Cardiac muscle cell (in vitro differentiated cells and primary cell): Measurements from ENCODE around the gene ARHGAP44. TPM values are rescaled to one million over a fixed set of nuclear protein-coding genes. Genes with fewer than 3 reads are reported as not detected.

Experiments used
- DNase-seq, 2 donors: peaks; one replicate each; pipeline versions ENCODE4 v3.0.0 to v3.0.0-alpha.2; 2010 to 2017; ENCODE audit warnings: low read depth in 1 of 2, low spot score in 1 of 2
- H3K27ac ChIP-seq: fragments of 200-600 bp; sonication (generic); 2 replicates; pipeline ENCODE4 v1.5.1; 2016
- H3K27me3 ChIP-seq: fragments of 200-600 bp; sonication (generic); 2 replicates; pipeline ENCODE4 v1.6.0; 2016; ENCODE audit warnings: control low read depth
- H3K36me3 ChIP-seq: fragments of 200-600 bp; sonication (generic); 2 replicates; pipeline ENCODE4 v1.5.1; 2016; ENCODE audit warnings: control low read depth
- H3K4me1 ChIP-seq: fragments of 200-600 bp; sonication (generic); 2 replicates; pipeline ENCODE4 v1.8.1; 2017; ENCODE audit warnings: low read depth, mild to moderate bottlenecking, mixed run types
- H3K4me3 ChIP-seq: fragments of 200-600 bp; sonication (generic); 2 replicates; pipeline ENCODE4 v1.5.1; 2016; ENCODE audit warnings: mild to moderate bottlenecking
- H3K9me3 ChIP-seq: fragments of 200-600 bp; sonication (generic); 2 replicates; pipeline ENCODE4 v1.5.1; 2017; ENCODE audit warnings: low read depth, mild to moderate bottlenecking, control low read depth
- CTCF ChIP-seq: IDR thresholded peaks from 2 replicates; pipeline ENCODE4 v1.5.1; 2012; ENCODE audit warnings: low read depth, mild to moderate bottlenecking, low read length
- polyA plus RNA-seq: library from polyadenylated mRNA; unstranded; fragments of >200 nt; fragmentation: Nextera tagmentation; extraction: Ambion mirVana; gene quantifications from 2 replicates; pipeline ENCODE4 v1.2.1, GENCODE V29; 2016
- total RNA-seq: library from RNA; depleted of rRNA; stranded (reverse); fragments of >200 nt; gene quantifications from 2 replicates; pipeline ENCODE4 v1.2.3, GENCODE V29; 2016

Gene ARHGAP44
- total and polyA plus RNA-seq, 2 experiments from 2014 or later: 10.2 to 13.5 TPM

- no peaks in the 10 kb centered on the region for H3K36me3 ChIP-seq
- TF ChIP-seq CTCF: no peak
- H3K9me3 ChIP-seq: no peaks in the 10 kb centered on the region
- no peak overlapping the region for H3K27ac ChIP-seq
- H3K4me3 ChIP-seq: no peak overlapping the region
- H3K4me1 ChIP-seq: no peaks in the 10 kb centered on the region
- H3K27me3 ChIP-seq: no peaks in the 10 kb centered on the region
- DNase-seq: no peak
These were observed 16.1 kb upstream of the ARHGAP44 start for GRCh38 chr17:12773153-12773552.

GRCh38 chr17:12789075-12789480, 220 bp upstream of the ARHGAP44 start:
- H3K36me3 ChIP-seq: no peaks in the 10 kb centered on the region
- no peaks in the 10 kb centered on the region for H3K9me3 ChIP-seq
- no peak overlapping the region for H3K27ac ChIP-seq
- H3K4me1 ChIP-seq: peaks cover 2% of the 10 kb centered on the region
- DNase-seq: no peak
- peak overlapping the region; percentile 92 for H3K4me3 ChIP-seq
- H3K27me3 ChIP-seq: no peaks in the 10 kb centered on the region
- no peak for TF ChIP-seq CTCF

- H3K4me3 ChIP-seq: peak overlapping the region; percentile 92
- no peaks in the 10 kb centered on the region for H3K36me3 ChIP-seq
- no peaks in the 10 kb centered on the region for H3K9me3 ChIP-seq
- H3K4me1 ChIP-seq: peaks cover 13% of the 10 kb centered on the region
- peak overlapping the region; percentile 53 for H3K27ac ChIP-seq
- no peak for DNase-seq
- no peaks in the 10 kb centered on the region for H3K27me3 ChIP-seq
- TF ChIP-seq CTCF: no peak
These were observed 1.2 kb downstream of the ARHGAP44 start for GRCh38 chr17:12790249-12791106.

- H3K36me3 ChIP-seq: no peaks in the 10 kb centered on the region
- no peak overlapping the region for H3K4me3 ChIP-seq
- H3K27ac ChIP-seq: peak overlapping the region; percentile 77
- peaks cover 13% of the 10 kb centered on the region for H3K4me1 ChIP-seq
- TF ChIP-seq CTCF: no peak
- peak in 1 of 2 donors; percentile 28 for DNase-seq
- no peaks in the 10 kb centered on the region for H3K27me3 ChIP-seq
- no peaks in the 10 kb centered on the region for H3K9me3 ChIP-seq
These were observed 5.7 kb downstream of the ARHGAP44 start for GRCh38 chr17:12794919-12795532.

GRCh38 chr17:12800855-12801365, 11.6 kb downstream of the ARHGAP44 start:
- no peak overlapping the region for H3K4me3 ChIP-seq
- TF ChIP-seq CTCF: no peak
- H3K9me3 ChIP-seq: no peaks in the 10 kb centered on the region
- H3K36me3 ChIP-seq: no peaks in the 10 kb centered on the region
- H3K27me3 ChIP-seq: no peaks in the 10 kb centered on the region
- peaks cover 5% of the 10 kb centered on the region for H3K4me1 ChIP-seq
- H3K27ac ChIP-seq: no peak overlapping the region
- DNase-seq: peak in 1 of 2 donors; percentile 13
